NCI-H128 (cell line): ENCODE measurements around the gene KLF13.

Experiments
- DNase-seq: peaks from one replicate; lab custom pipeline; 2025; ENCODE audit not compliant: unreplicated experiment; lab: John Stamatoyannopoulos, UW

Gene KLF13

GRCh38 chr15:31397851-31398661 is 71.4 kb downstream of the KLF13 start:
- DNase-seq: no peak

- DNase-seq: no peak
Observed at GRCh38 chr15:31398677-31399301, 72.2 kb downstream of the KLF13 start.

GRCh38 chr15:31399544-31400171 is 73.0 kb downstream of the KLF13 start:
- DNase-seq: no peak

- no peak for DNase-seq
Observed at GRCh38 chr15:31400222-31400927, 73.7 kb downstream of the KLF13 start.

- no peak for DNase-seq
Observed at GRCh38 chr15:31401282-31401681, 74.6 kb downstream of the KLF13 start.

GRCh38 chr15:31402003-31402402 is 75.4 kb downstream of the KLF13 start:
- DNase-seq: no peak

- no peak for DNase-seq
Observed at GRCh38 chr15:31402511-31403056, 75.9 kb downstream of the KLF13 start.

- no peak for DNase-seq
Observed at GRCh38 chr15:31403096-31403495, 76.5 kb downstream of the KLF13 start.

- no peak for DNase-seq
Observed at GRCh38 chr15:31403606-31404005, 77.0 kb downstream of the KLF13 start.

- DNase-seq: no peak
Observed at GRCh38 chr15:31404345-31404744, 77.7 kb downstream of the KLF13 start.

- DNase-seq: no peak
Observed at GRCh38 chr15:31405200-31405920, 78.7 kb downstream of the KLF13 start.

- no peak for DNase-seq
Observed at GRCh38 chr15:31407376-31407775, 80.7 kb downstream of the KLF13 start.

- no peak for DNase-seq
Observed at GRCh38 chr15:31407851-31408250, 81.2 kb downstream of the KLF13 start.

- no peak for DNase-seq
Observed at GRCh38 chr15:31408724-31409123, 82.1 kb downstream of the KLF13 start.

- no peak for DNase-seq
Observed at GRCh38 chr15:31409171-31409570, 82.5 kb downstream of the KLF13 start.

- DNase-seq: no peak
Observed at GRCh38 chr15:31412824-31413223, 86.2 kb downstream of the KLF13 start.

GRCh38 chr15:31415201-31415600 is 88.6 kb downstream of the KLF13 start:
- DNase-seq: no peak

GRCh38 chr15:31419820-31420219 is 93.2 kb downstream of the KLF13 start:
- no peak for DNase-seq

GRCh38 chr15:31427411-31427810 is 100.8 kb downstream of the KLF13 start:
- no peak for DNase-seq
